ENCODE data around the gene PADI6.

PADI6 gene

DNA sequence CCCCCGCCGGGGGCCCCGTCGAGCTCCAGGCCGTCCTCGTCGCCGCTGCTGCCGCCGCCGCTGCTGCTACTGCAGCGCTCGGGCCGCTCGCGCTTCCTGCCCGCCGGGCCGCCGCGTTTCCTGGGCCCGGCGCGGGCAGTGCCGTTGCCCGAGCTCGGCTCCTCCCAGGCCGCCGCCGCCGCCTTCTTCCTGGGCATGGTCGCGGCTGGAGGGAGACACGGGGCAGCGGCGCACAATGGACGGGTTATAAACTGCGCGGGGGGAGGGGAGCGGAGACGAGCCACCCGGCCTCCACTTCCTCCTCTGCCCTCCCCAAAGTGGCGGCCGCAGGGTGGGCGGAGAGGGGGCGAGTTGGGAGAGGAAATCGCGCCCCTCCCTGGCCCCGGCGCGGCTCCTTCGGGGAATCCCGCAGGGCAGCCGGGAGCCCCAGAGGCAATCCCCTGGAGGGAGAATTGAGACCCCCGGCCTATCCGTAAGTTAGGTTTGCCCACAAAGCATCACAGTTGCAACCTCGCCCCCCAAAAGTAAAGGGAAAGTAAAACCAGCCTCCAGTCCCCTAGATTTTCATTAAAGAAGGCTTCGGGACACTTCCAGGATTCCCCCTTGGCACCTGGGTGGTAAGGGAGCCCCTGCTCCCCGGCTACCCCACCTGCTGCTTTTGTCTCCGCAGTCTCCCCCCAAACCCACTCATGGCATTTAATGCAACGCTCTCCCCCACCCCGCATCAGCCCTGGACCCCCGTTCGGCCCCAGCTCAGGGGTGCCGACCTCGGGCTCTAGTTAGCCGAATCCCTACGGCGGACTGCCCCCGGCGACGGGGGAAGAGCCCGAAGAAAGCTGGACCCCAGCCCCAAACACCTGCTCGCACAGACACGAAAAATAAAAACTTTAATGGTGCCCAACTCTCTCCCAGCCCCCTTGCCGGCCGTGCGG, 66.6 kb downstream of the PADI6 start:
- Histone ChIP-seq H3K9ac (ENCODE audit: low read length) (peak overlapping the region; percentile 96), H3K27ac (ENCODE audit: low read depth, low read length) (peak overlapping the region; percentile 98), H3K79me1 (ENCODE audit: low read length) (no peaks in the 10 kb centered on the region), H4K5ac (ENCODE audit: low read length) (peak overlapping the region; percentile 74), H3K4ac (ENCODE audit: low read depth, low read length) (peak overlapping the region; percentile 100), H3K56ac (ENCODE audit: low read length) (peak overlapping the region; percentile 96), H3K36me3 (ENCODE audit: control insufficient read depth, insufficient read depth, low read length) (peaks cover 2% of the 10 kb centered on the region), H3K27me3 (ENCODE audit: insufficient read depth, low read length, poor library complexity) (no peaks in the 10 kb centered on the region), H3K4me1 (ENCODE audit: control insufficient read depth, low read depth, low read length) (peaks cover 29% of the 10 kb centered on the region), H3K4me3 (ENCODE audit: low read length) (peak overlapping the region; percentile 90), H4K8ac (ENCODE audit: low read depth, low read length) (no peak overlapping the region), H2BK15ac (replicated peaks; ENCODE audit: low read depth) (no peak overlapping the region), H3K79me2 (ENCODE audit: control insufficient read depth, insufficient read depth, low read length) (peaks cover 53% of the 10 kb centered on the region), H3K4me2 (ENCODE audit: low read length) (peak overlapping the region; percentile 47), H2BK5ac (ENCODE audit: low read length) (peak overlapping the region; percentile 83), H2BK120ac (ENCODE audit: low read depth, low read length) (peak overlapping the region; percentile 82), H2AK5ac (ENCODE audit: low read length) (no peak overlapping the region), H3K23ac (ENCODE audit: low read length) (peak overlapping the region; percentile 59), H3K18ac (ENCODE audit: low read length) (peak overlapping the region; percentile 98)
- WGBS (ENCODE audit: extremely low coverage, insufficient coverage, low lambda C conversion rate), result no CpG with 5 or more reads among the region's 78 CpGs
- DNase-seq, result peak; percentile 83

DNA sequence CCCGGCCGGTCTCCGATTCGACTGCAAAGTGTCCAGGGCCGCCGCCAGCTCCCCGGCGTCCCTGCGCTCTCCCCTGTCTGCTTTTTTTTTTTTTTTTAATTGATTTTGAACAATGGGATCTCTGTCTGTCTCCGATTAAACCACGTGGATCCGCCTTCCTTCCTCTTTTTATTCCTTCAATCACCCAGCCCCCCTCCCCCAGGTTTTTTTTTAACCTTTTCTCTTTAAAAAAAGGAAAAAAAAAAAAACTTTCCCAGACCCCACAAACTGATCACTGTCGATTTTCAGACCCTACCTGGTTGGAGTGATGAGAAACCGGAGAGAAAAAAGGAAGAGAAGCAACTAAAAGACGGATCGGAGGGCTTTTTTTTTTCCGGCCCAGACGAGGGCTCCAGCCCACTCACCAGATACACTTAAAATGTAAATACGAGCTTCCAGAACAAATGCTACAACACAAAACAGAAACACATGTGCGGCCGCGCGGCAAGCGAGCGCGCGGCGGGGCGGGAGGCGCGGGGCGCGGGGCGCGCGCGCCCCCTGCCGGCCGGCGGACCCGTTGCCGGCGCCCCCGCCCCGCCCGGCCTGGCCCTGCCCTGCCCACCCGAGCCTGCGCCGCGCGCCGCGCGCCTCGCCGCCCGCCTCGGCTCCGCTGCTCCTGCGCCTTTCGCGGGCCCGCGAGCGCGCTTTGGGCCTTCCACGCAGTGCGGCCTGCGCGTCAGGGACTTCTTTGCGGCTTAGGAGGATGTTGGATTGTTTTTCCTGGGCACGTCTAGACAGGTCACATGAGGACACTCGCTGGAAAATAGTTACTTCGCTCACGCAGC, 67.5 kb downstream of the PADI6 start, which contains the start of gene RCC2:
Gene RCC2, minus strand, starts transcription at position 428 of the 824 bp plus-strand sequence. CDS start 1,163 bp downstream, outside the sequence.
- WGBS (ENCODE audit: extremely low coverage, insufficient coverage, low lambda C conversion rate), result no CpG with 5 or more reads among the region's 75 CpGs

DNA sequence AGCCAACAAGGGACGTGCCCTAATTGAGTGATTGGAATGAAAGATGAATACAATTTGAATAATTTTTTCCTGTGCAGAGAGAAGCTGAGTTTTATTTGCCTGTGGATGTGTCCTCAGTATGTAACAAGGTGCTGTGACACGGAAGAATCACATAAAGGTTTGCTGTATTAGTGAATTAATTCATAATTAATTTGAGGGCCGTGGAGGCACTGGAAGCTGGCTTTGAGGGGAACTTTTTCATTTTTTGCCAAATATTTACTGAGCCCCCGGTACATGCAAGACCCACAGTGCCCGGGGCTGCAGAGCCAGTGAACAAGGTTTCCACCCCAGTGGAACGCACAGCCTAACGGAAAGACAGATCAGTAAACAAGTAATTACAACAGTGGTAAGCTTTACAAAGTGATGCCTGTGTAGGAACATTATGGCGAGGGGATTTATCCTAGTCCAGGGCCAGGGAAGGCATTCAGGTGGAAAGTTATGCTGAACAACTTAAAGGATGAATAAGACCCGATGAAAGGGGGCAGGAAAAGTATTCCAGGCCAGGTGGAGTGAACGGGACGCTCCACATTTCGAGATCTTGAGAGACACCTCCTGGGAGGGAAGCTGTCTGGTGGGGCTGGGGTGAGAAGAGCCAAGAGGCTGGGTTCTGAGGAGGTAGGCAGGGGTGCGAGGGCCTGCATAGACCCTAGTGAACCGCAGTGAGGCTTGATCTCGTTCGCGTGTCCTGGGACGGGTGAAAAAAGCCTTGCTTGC, 68.3 kb downstream of the PADI6 start:
- WGBS (ENCODE audit: extremely low coverage, insufficient coverage, low lambda C conversion rate), result no CpG with 5 or more reads among the region's 18 CpGs

More for the DNA sequence above, 67.5 kb downstream of the PADI6 start, which contains the start of gene RCC2:
- H3K23ac ChIP-seq (ENCODE audit: low read length), result no peak within 1 kb of the TSS
- H3K27ac ChIP-seq (ENCODE audit: low read depth, low read length), result peak within 1 kb of the TSS; percentile 98
- H3K4ac ChIP-seq (ENCODE audit: low read depth, low read length), result peak within 1 kb of the TSS; percentile 100
- H2AK5ac ChIP-seq (ENCODE audit: low read length), result no peak within 1 kb of the TSS
- peaks cover 2% of the 10 kb centered on the region for H3K36me3 ChIP-seq (ENCODE audit: control insufficient read depth, insufficient read depth, low read length)
- H3K9ac ChIP-seq (ENCODE audit: low read length), result peak within 1 kb of the TSS; percentile 96
- H3K79me1 ChIP-seq (ENCODE audit: low read length), result no peaks in the 10 kb centered on the region
- peak within 1 kb of the TSS; percentile 76 for H4K8ac ChIP-seq (ENCODE audit: low read depth, low read length)
- H3K79me2 ChIP-seq (ENCODE audit: control insufficient read depth, insufficient read depth, low read length), result peaks cover 44% of the 10 kb centered on the region
- peak within 1 kb of the TSS; percentile 82 for H2BK120ac ChIP-seq (ENCODE audit: low read depth, low read length)
- H3K4me3 ChIP-seq (ENCODE audit: low read length), result peak within 1 kb of the TSS; percentile 90
- peak within 1 kb of the TSS; percentile 83 for H2BK5ac ChIP-seq (ENCODE audit: low read length)
- no peaks in the 10 kb centered on the region for H3K27me3 ChIP-seq (ENCODE audit: insufficient read depth, low read length, poor library complexity)
- H4K5ac ChIP-seq (ENCODE audit: low read length), result peak within 1 kb of the TSS; percentile 74
- H3K4me1 ChIP-seq (ENCODE audit: control insufficient read depth, low read depth, low read length), result peaks cover 23% of the 10 kb centered on the region
- peak; percentile 79 for DNase-seq
- H2BK15ac ChIP-seq (replicated peaks; ENCODE audit: low read depth), result no peak within 1 kb of the TSS
- H3K18ac ChIP-seq (ENCODE audit: low read length), result peak within 1 kb of the TSS; percentile 98
- peak within 1 kb of the TSS; percentile 97 for H3K56ac ChIP-seq (ENCODE audit: low read length)
- peak within 1 kb of the TSS; percentile 89 for H3K4me2 ChIP-seq (ENCODE audit: low read length)

DNA sequence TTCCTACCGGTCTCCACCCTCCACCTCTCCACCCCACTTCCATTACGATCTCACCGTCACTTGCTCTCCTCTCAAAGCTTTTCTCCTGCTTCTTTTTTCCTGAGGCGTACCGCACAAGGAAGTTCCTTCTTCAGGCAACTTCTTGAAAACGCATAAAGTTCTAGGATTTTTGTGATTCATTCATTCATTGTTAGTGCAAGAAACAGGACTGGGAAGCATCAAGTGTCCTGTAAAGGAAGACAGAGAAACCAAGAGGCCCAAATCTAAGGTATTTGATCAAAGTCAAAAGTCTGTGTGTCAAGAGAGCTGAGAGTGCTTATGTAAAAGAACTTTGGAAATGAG, 68.8 kb downstream of the PADI6 start:
- peak overlapping the region; percentile 97 for H3K56ac ChIP-seq (ENCODE audit: low read length)
- H3K23ac ChIP-seq (ENCODE audit: low read length), result no peak overlapping the region
- H3K27me3 ChIP-seq (ENCODE audit: insufficient read depth, low read length, poor library complexity), result no peaks in the 10 kb centered on the region

More for the DNA sequence above, 68.3 kb downstream of the PADI6 start:
- no peak for DNase-seq
- Histone ChIP-seq H3K23ac (ENCODE audit: low read length) (no peak overlapping the region), H2AK5ac (ENCODE audit: low read length) (no peak overlapping the region), H3K79me1 (ENCODE audit: low read length) (no peaks in the 10 kb centered on the region), H3K79me2 (ENCODE audit: control insufficient read depth, insufficient read depth, low read length) (peaks cover 36% of the 10 kb centered on the region), H3K4me3 (ENCODE audit: low read length) (peak overlapping the region; percentile 59), H2BK5ac (ENCODE audit: low read length) (no peak overlapping the region), H4K5ac (ENCODE audit: low read length) (no peak overlapping the region), H3K4me1 (ENCODE audit: control insufficient read depth, low read depth, low read length) (peaks cover 19% of the 10 kb centered on the region), H3K36me3 (ENCODE audit: control insufficient read depth, insufficient read depth, low read length) (peaks cover 2% of the 10 kb centered on the region), H3K4me2 (ENCODE audit: low read length) (peak overlapping the region; percentile 89), H2BK120ac (ENCODE audit: low read depth, low read length) (peak overlapping the region; percentile 5), H3K9ac (ENCODE audit: low read length) (peak overlapping the region; percentile 92), H3K27ac (ENCODE audit: low read depth, low read length) (peak overlapping the region; percentile 38), H2BK15ac (replicated peaks; ENCODE audit: low read depth) (no peak overlapping the region), H4K8ac (ENCODE audit: low read depth, low read length) (no peak overlapping the region), H3K56ac (ENCODE audit: low read length) (peak overlapping the region; percentile 97), H3K4ac (ENCODE audit: low read depth, low read length) (peak overlapping the region; percentile 63), H3K18ac (ENCODE audit: low read length) (peak overlapping the region; percentile 61), H3K27me3 (ENCODE audit: insufficient read depth, low read length, poor library complexity) (no peaks in the 10 kb centered on the region)

DNA sequence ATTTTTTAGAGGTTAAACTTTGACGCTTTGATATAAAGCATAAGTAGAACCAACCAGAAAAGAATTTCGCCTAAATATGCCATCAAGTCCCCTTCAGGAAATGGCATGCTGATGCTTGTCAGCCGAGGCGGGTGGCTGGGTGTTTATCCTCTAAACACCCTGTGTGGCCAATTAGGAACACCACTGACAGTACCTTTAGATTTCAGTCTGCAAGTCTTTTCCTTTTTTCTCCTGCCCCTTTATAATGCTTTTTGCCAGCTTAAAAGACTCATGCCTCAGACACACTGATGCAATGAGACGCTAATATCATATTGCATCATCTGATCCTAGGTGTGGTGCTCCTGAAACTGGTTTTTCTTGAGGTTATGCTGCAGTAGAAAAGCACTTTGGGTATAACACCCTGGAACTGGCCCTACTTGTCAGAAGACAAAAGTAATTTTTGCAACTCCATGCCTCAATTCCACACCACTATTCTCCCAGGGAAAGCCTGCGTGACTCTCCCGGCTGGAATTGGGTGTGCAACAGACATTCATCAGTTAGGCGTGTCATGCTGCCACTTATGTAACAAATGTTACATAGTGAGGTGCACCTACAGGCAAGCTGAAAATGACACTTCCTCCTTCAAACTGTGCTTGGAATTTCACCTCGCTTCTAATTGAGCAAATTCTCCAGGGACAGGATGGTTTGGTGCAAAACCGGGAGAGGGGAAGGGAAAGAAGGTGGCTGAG, 69.4 kb downstream of the PADI6 start:
- H3K4me3 ChIP-seq (ENCODE audit: low read length), result no peak overlapping the region
- no peak overlapping the region for H2BK120ac ChIP-seq (ENCODE audit: low read depth, low read length)
- H3K36me3 ChIP-seq (ENCODE audit: control insufficient read depth, insufficient read depth, low read length), result peaks cover 2% of the 10 kb centered on the region
- no CpG with 5 or more reads among the region's 10 CpGs for WGBS (ENCODE audit: extremely low coverage, insufficient coverage, low lambda C conversion rate)
- no peaks in the 10 kb centered on the region for H3K79me1 ChIP-seq (ENCODE audit: low read length)
- H3K56ac ChIP-seq (ENCODE audit: low read length), result peak overlapping the region; percentile 53
- no peak overlapping the region for H2BK5ac ChIP-seq (ENCODE audit: low read length)
- peak overlapping the region; percentile 51 for H3K27ac ChIP-seq (ENCODE audit: low read depth, low read length)
- H3K4me2 ChIP-seq (ENCODE audit: low read length), result no peak overlapping the region
- DNase-seq, result peak; percentile 71
- H3K4ac ChIP-seq (ENCODE audit: low read depth, low read length), result no peak overlapping the region
- no peaks in the 10 kb centered on the region for H3K27me3 ChIP-seq (ENCODE audit: insufficient read depth, low read length, poor library complexity)
- no peak overlapping the region for H4K5ac ChIP-seq (ENCODE audit: low read length)
- no peak overlapping the region for H2BK15ac ChIP-seq (replicated peaks; ENCODE audit: low read depth)
- no peak overlapping the region for H3K18ac ChIP-seq (ENCODE audit: low read length)
- no peak overlapping the region for H2AK5ac ChIP-seq (ENCODE audit: low read length)
- no peak overlapping the region for H3K23ac ChIP-seq (ENCODE audit: low read length)
- no peak overlapping the region for H4K8ac ChIP-seq (ENCODE audit: low read depth, low read length)
- peaks cover 13% of the 10 kb centered on the region for H3K4me1 ChIP-seq (ENCODE audit: control insufficient read depth, low read depth, low read length)
- no peak overlapping the region for H3K9ac ChIP-seq (ENCODE audit: low read length)
- H3K79me2 ChIP-seq (ENCODE audit: control insufficient read depth, insufficient read depth, low read length), result peaks cover 25% of the 10 kb centered on the region

More for the DNA sequence above, 68.8 kb downstream of the PADI6 start:
- WGBS (ENCODE audit: extremely low coverage, insufficient coverage, low lambda C conversion rate), result no CpG with 5 or more reads among the region's 6 CpGs
- no peaks in the 10 kb centered on the region for H3K79me1 ChIP-seq (ENCODE audit: low read length)
- H2AK5ac ChIP-seq (ENCODE audit: low read length), result no peak overlapping the region
- H3K18ac ChIP-seq (ENCODE audit: low read length), result no peak overlapping the region
- H2BK15ac ChIP-seq (replicated peaks; ENCODE audit: low read depth), result no peak overlapping the region
- peaks cover 31% of the 10 kb centered on the region for H3K79me2 ChIP-seq (ENCODE audit: control insufficient read depth, insufficient read depth, low read length)
- peak overlapping the region; percentile 12 for H3K4me2 ChIP-seq (ENCODE audit: low read length)
- no peak overlapping the region for H4K5ac ChIP-seq (ENCODE audit: low read length)
- H3K27ac ChIP-seq (ENCODE audit: low read depth, low read length), result peak overlapping the region; percentile 2
- peaks cover 2% of the 10 kb centered on the region for H3K36me3 ChIP-seq (ENCODE audit: control insufficient read depth, insufficient read depth, low read length)
- H2BK120ac ChIP-seq (ENCODE audit: low read depth, low read length), result no peak overlapping the region
- H4K8ac ChIP-seq (ENCODE audit: low read depth, low read length), result no peak overlapping the region
- H3K4me1 ChIP-seq (ENCODE audit: control insufficient read depth, low read depth, low read length), result peaks cover 17% of the 10 kb centered on the region
- DNase-seq, result no peak
- no peak overlapping the region for H2BK5ac ChIP-seq (ENCODE audit: low read length)
- H3K4me3 ChIP-seq (ENCODE audit: low read length), result no peak overlapping the region
- H3K9ac ChIP-seq (ENCODE audit: low read length), result peak overlapping the region; percentile 92
- no peak overlapping the region for H3K4ac ChIP-seq (ENCODE audit: low read depth, low read length)

Measured in mesendoderm (in vitro differentiated cells).